ENCODE results near the gene LDLRAD4.

LDLRAD4 gene

GRCh38 chr18:13540477-13541182, 322.1 kb downstream of the LDLRAD4 start:
- peak in 1 of 2 donors; percentile 9 for DNase-seq (ENCODE audit: low read depth in 2 of 2, low spot score in 1 of 2)

GRCh38 chr18:13541621-13542519, 323.3 kb downstream of the LDLRAD4 start:
- no peak for DNase-seq (ENCODE audit: low read depth in 2 of 2, low spot score in 1 of 2)

DNA sequence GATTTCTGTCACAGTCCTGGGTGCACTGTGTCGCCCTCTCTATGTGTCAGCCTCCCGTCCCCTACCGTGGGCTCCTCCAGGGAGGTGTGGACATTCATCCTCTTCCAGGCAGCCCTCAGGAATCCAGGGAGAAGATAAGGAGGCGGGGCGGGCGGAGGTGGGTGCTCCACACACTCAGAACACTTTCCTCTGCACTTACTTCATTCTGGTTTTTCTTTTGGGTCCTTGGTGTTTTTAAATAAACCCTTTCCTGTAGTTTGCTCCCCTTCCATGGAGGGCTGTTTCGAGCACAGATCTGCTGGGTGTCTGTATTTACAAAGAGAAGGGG, 323.9 kb downstream of the LDLRAD4 start:
- DNase-seq (ENCODE audit: low read depth in 2 of 2, low spot score in 1 of 2): no peak

DNA sequence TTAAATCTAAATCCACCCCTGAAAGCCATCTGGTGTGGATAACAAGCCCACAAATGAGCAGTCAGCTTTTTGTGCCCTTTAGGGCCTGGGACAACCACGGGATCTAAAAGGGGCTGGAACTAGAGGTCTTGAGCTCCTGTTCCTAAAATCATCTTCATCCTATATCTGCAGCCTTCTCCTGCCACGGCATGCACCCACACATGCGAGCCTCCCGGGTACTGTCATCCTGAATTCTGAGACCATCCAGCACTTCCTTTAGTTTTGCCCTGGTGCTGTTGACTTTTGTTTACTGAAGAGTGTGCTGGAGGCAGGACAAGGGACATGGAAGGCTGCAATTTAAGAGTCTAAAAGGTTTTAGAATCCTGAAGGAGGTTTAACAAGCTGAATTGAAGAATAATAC, 324.6 kb downstream of the LDLRAD4 start:
- DNase-seq (ENCODE audit: low read depth in 2 of 2, low spot score in 1 of 2): no peak

GRCh38 chr18:13543811-13544732, 325.5 kb downstream of the LDLRAD4 start:
- DNase-seq (ENCODE audit: low read depth in 2 of 2, low spot score in 1 of 2): no peak

DNA sequence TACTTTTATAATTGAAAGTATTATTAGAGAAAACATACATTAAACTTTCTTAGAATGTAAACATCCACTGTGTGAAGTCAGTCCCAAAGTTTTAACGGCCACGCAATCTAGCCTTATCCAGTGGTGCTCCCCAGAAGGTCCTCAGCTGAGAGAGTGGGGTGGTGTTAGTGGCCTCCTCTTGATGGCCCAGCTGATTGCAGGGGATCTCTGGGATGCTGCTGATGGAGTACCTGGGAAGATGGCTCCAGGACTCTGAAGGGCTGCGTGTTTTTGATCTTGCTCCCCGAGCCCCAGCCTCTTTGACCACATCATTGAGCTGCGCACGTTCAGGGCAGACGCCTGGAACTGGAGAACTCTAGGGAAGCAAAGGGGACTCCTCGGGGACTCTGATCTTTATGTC, 326.4 kb downstream of the LDLRAD4 start:
- no peak for DNase-seq (ENCODE audit: low read depth in 2 of 2, low spot score in 1 of 2)

DNA sequence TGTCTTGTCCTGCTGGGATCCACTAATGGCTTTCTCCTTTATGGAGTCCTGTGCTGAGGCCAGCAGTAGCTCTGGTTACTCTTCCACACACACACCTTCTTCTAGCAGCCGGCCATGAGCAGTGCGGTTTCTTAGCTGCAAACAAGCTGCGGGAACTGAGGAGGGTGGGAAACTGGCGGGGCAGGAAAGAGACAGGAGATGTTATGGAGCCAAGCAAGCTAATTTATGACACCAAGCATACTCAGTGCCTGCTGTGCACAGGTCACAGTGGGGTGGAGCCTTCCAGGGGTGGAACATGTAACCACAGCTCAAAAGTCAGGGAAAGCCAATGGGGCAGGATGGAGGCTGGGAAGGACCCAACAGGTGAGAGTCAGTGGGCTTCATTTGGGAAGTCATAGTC, 327.0 kb downstream of the LDLRAD4 start:
- DNase-seq (ENCODE audit: low read depth in 2 of 2, low spot score in 1 of 2): no peak

DNA sequence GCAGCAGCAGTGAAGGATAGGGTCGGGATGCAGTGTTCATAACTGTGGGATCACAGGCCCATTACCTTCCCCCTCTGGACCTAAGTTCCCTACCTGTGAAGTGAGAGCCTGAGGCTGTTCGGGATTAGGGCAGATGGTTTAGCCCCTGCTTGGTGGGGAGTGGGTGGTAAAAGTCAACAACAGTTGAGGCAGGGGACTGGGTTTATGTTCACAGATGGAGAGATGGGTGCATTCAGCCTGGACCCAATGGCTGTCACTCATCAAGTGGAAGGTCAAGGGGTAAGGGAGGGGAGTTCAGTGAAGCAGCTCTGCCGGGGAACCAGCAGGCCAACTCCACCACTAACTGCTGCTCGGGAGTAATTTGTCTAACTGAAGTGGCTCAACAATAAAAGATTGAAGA, 327.4 kb downstream of the LDLRAD4 start:
- no peak for DNase-seq (ENCODE audit: low read depth in 2 of 2, low spot score in 1 of 2)

DNA sequence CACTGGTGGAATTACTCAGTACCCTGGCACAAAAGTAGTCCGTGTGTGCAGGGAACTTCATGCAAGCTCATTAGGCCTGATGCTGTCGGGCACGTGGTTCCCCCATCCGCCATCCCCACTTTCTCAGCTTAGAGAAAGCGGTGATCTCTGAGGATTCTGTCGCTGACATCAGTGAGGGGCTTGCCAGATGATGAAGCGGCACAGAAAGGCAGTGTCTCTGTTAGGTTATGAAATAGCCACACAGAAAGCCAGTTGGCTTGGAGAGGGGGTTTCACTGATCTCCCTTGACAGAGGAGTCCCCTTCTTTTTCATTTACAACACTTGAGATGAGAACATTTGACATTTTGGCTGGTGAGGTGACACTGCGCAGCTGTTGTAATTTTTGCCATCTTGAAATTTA, 328.1 kb downstream of the LDLRAD4 start:
- no peak for DNase-seq (ENCODE audit: low read depth in 2 of 2, low spot score in 1 of 2)

GRCh38 chr18:13547347-13547746, 328.8 kb downstream of the LDLRAD4 start:
- no peak for DNase-seq (ENCODE audit: low read depth in 2 of 2, low spot score in 1 of 2)

DNA sequence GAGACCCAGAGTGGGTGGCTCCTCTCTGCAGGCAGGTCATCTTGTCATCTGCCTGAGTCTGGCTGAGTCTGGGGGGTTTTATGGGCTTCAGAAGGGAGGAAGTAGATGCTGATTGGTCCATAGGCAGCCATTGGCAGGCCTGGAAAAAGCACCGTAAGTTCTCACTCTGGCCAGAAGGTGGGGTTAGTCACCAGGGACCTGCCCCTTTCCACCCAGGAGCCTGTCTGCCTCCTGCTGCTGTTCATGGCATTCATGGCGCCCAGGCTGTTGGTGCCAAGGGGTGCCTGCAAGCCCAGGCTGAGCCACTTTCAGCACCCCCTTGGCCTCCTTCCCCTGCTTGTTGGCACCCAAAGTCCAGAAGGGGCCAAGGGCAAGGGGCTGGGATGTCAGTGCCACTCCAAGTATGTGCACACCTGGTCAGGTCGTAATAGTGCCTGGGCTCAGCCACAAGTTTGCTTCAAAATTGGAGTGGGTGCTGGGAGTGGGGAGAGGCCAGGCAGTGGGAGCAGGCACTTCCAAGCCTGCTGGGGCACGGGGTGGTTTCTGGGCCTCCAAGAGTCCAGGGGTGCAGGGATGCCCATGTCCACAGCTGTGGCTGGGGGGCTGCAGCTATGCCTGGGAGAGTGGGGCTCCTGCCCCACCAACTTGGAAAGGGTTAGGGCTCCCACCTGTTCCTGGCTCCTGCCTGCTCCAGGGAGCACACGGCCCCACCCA, 329.7 kb downstream of the LDLRAD4 start:
- no peak for DNase-seq (ENCODE audit: low read depth in 2 of 2, low spot score in 1 of 2)

DNA sequence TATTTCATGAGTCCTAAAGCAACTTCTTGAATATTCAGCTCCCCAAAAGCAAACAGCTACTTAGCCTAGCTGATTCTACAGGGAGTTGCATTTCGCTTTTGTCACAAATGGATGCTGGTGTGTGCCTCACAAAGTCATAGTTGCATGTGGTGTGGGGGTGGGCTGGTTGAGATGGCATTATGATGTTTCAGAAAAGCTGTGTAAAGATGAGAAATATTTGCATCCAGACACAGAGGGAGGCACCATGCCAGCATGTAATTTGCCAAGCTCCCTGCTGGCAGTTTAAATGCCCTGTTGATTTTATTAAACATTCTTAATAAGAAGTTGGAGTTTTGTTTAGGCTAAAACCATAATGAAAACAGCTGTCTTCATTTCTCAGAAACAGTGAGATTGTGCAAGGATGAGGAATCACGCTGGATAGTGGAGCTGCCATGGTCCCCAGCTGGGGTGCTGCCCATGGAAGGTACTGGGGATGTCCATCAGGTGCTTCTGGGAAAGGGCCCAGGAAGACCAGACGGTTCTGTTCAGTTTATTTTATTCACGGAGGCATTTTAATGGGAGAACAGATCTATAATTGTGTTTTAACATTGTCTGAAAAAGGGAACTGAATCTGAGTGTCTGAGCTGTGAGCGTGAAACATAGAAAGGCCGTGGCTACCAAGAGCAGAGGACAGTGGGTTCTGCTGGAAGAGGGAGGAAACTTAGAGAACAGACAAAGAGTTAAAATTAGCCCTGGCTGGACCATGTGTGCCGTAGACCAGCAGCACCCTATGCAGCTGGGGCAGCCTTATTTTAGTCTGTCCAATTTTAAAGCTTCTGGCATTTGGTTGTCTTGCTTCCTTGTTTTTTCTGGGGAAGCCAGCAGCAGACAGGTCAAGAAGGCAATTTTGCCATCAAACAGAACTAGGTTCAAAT, 330.7 kb downstream of the LDLRAD4 start:
- DNase-seq (ENCODE audit: low read depth in 2 of 2, low spot score in 1 of 2): no peak

DNA sequence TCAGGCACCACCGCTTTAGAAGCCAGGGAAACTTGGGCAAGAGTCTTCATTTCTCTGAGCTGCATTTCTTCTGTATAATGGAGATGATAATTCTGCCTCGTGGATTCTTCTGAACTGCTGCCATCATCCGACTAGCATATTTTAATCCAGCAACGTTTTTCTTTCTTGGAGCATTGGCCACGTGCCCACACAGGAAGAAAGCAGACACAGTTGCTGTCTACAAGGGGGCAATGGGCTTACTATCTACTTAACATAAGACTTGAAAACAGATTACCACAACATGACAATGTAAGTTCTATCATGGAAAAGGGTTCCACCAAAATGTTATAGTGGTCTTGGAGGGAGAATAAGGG, 331.3 kb downstream of the LDLRAD4 start:
- DNase-seq (ENCODE audit: low read depth in 2 of 2, low spot score in 1 of 2): no peak

- no peak for DNase-seq (ENCODE audit: low read depth in 2 of 2, low spot score in 1 of 2)
These were observed 332.1 kb downstream of the LDLRAD4 start for GRCh38 chr18:13550418-13551304.

- no peak for DNase-seq (ENCODE audit: low read depth in 2 of 2, low spot score in 1 of 2)
These were observed 332.7 kb downstream of the LDLRAD4 start for GRCh38 chr18:13551305-13551603.

DNA sequence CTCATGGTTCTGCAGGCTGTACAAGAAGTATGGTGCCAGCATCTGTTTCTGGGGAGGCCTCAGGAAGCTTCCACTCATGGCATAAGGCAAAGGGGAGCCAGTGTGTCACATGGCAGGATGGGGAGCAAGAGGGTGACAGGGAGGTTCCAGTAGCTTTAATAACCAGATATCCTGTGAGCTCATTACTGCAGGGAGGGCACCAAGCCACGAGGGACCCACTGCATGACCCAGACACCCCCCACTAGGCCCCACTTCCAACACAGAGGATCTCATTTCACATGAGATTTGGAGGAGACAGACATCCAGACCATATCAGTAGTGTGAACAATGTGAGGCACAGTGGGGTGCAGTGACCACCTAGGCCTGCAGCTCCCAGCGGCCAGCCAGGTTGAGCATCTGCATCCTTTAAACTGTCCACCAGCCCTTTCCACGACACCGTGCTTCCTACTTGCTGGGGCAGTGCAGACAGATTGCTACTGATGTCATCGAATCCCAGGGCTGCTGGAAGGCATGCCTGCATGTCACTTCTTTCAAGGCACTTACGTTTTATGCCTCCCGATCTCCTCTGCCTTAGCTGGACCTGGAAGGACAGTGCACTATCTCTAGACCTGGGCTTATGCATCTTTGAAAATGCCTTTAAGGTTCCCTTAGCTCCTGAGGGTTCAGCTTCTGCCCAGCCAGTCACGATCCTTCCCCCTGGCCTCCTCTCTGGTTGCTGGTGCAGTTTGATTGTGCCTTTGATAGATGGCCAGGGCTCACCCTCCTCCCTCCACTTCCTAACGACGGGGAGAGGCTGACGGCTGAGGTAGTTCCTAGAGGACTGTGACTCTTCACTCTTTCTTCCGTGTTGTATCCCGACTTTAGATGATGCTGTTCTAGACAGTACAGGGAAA, 333.5 kb downstream of the LDLRAD4 start:
- DNase-seq (ENCODE audit: low read depth in 2 of 2, low spot score in 1 of 2): no peak

DNA sequence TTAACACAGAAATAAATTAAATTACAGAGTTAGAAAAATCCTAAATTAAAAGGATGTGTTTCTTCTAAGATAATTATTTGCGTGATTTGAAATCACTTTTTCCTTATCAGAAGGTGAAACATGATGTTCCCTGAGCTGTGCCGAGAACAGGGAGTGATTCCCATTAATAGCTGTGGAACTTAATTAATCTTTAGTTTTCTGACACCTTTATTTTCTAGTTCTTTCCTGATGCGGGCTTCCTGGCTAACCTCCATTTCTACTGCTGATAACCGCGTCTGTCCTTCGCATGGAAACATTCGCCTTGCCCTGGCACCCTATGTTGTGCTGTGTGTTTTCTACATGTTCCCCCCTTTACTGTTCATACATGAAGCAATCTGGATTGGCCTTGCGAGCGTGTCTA, 334.9 kb downstream of the LDLRAD4 start:
- DNase-seq (ENCODE audit: low read depth in 2 of 2, low spot score in 1 of 2): no peak

DNA sequence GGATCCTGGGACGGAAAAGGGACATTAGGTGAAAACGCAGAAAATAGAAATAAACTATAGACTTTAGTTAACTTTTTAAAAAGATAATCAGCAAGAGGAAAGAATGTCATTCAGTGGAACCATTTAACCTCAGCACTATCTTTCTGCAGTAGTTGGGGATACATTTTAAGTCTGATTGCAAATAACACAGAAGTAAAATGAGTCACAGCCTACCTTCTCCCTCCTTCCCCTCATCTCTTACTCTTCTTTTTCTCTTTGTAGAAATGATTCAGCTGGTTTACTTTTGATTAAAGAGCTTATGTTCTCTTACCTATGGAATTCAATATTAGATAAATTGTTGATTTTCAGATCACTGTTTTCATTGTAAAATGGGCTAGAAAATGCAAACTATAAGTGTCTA, 336.6 kb downstream of the LDLRAD4 start:
- DNase-seq (ENCODE audit: low read depth in 2 of 2, low spot score in 1 of 2): no peak

Measured in stimulated activated CD8-positive, alpha-beta memory T cell treated with anti-CD3 and anti-CD28 coated beads, Interleukin-4, amount 100 ng/mL, for 4 hours (primary cell).